Measurements from ENCODE around the gene KCNQ1. TPM values are rescaled to one million over a fixed set of nuclear protein-coding genes. Genes with fewer than 3 reads are reported as not detected.

Gene KCNQ1
- polyA plus RNA-seq, 1 of the 3 experiments (the other 2 are of a cell fraction) = 0.05 TPM

- H3K9ac ChIP-seq = no peak overlapping the region
Observed at GRCh38 chr11:2797741-2798361, 353.0 kb downstream of the KCNQ1 start.

More at GRCh38 chr11:2797741-2798361, 353.0 kb downstream of the KCNQ1 start:
- Histone ChIP-seq H4K20me1 (ENCODE audit: insufficient read depth) (no peaks in the 10 kb centered on the region), H3K79me2 (ENCODE audit: insufficient read depth) (no peaks in the 10 kb centered on the region), H3K36me3 (replicated peaks in 1 of 2; ENCODE audit: control insufficient read depth in 1 of 2, insufficient read depth in 2 of 2, low read length in 1 of 2) (no peaks in the 10 kb centered on the region), H3K9me3 (no peaks in the 10 kb centered on the region), H3F3A (replicated peaks; ENCODE audit: insufficient read depth) (no peaks in the 10 kb centered on the region), H3K4me2 (no peak overlapping the region), H3K27ac (ENCODE audit: low read depth in 2 of 2, low read length in 1 of 2) (no peak overlapping the region), H2AFZ (ENCODE audit: low read depth) (no peak overlapping the region), H3K4me1 (ENCODE audit: control insufficient read depth in 1 of 2, insufficient read depth in 2 of 2, low read depth in 1 of 2, low read length in 1 of 2) (peaks cover 0 to 2% of the 10 kb centered on the region in 2 experiments; a peak in 1 of 4 replicates), H3K4me3 (ENCODE audit: low read depth in 2 of 2, low read length in 1 of 2) (no peak overlapping the region), H3K27me3 (ENCODE audit: insufficient read depth) (no peaks in the 10 kb centered on the region), H3K9me2 (no peaks in the 10 kb centered on the region)
- no peak for TF ChIP-seq EP300 (IDR thresholded peaks at IDR 0.05; ENCODE audit: borderline replicate concordance in 1 of 2, low read depth in 1 of 2, low read length in 1 of 2)
- no peak for TF ChIP-seq POLR2AphosphoS5 (IDR thresholded peaks at IDR 0.05; ENCODE audit: low read depth, low read length)
- TF ChIP-seq GABPA (IDR thresholded peaks at IDR 0.05; ENCODE audit: low read depth) = no peak
- no peak for TF ChIP-seq CTCF (IDR thresholded peaks at IDR 0.05)
- TF ChIP-seq NFIC (IDR thresholded peaks at IDR 0.05; ENCODE audit: borderline replicate concordance) = no peak
- no peak for TF ChIP-seq RCOR1 (IDR thresholded peaks at IDR 0.05; ENCODE audit: low read length)
- TF ChIP-seq, protein P1, sequence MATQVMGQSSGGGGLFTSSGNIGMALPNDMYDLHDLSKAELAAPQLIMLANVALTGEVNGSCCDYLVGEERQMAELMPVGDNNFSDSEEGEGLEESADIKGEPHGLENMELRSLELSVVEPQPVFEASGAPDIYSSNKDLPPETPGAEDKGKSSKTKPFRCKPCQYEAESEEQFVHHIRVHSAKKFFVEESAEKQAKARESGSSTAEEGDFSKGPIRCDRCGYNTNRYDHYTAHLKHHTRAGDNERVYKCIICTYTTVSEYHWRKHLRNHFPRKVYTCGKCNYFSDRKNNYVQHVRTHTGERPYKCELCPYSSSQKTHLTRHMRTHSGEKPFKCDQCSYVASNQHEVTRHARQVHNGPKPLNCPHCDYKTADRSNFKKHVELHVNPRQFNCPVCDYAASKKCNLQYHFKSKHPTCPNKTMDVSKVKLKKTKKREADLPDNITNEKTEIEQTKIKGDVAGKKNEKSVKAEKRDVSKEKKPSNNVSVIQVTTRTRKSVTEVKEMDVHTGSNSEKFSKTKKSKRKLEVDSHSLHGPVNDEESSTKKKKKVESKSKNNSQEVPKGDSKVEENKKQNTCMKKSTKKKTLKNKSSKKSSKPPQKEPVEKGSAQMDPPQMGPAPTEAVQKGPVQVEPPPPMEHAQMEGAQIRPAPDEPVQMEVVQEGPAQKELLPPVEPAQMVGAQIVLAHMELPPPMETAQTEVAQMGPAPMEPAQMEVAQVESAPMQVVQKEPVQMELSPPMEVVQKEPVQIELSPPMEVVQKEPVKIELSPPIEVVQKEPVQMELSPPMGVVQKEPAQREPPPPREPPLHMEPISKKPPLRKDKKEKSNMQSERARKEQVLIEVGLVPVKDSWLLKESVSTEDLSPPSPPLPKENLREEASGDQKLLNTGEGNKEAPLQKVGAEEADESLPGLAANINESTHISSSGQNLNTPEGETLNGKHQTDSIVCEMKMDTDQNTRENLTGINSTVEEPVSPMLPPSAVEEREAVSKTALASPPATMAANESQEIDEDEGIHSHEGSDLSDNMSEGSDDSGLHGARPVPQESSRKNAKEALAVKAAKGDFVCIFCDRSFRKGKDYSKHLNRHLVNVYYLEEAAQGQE (IDR thresholded peaks at IDR 0.05; ENCODE audit: low read depth, low read length) = no peak
- no peak for TF ChIP-seq ZBTB33 (IDR thresholded peaks at IDR 0.05; ENCODE audit: borderline replicate concordance, low read depth)
- TF ChIP-seq JUND (IDR thresholded peaks at IDR 0.05) = no peak
- no peak for TF ChIP-seq ELF1 (IDR thresholded peaks at IDR 0.05)
- no peak for TF ChIP-seq MAX (IDR thresholded peaks at IDR 0.05; ENCODE audit: low read depth)
- DNase-seq = no peak
- CTCF ChIA-PET = interaction anchor here (0.7 kb wide), 1 partner anchor 265 kb away, joined by 3 read pairs; no protein-coding TSS in a partner anchor
- WGBS (ENCODE audit: low lambda C conversion rate) = 65% methylated on average over 8 of the region's 9 CpGs
- POLR2A ChIA-PET = no interaction called here

All from SK-N-SH (cell line).